ENCODE measurements around the gene KIF6.

The KIF6 gene

GRCh38 chr6:39343396-39343870 is 381.8 kb downstream of the KIF6 start:
- CTCF ChIA-PET = interaction anchor here (1.1 to 4.5 kb wide), 2 partner anchors 8 to 22 kb away, joined by 3 to 18 read pairs; partner anchors contain the start of gene KCNK16
- H3K27ac ChIP-seq (ENCODE audit: insufficient read depth in 1 of 2, low read depth in 1 of 2, low read length in 2 of 2, poor library complexity in 1 of 2, severe bottlenecking in 2 of 2) = no peak overlapping the region
- POLR2A ChIA-PET = interaction anchor here (1.1 kb wide), 1 partner anchor 25 kb away, joined by 3 read pairs; no protein-coding TSS in a partner anchor
- H3K36me3 ChIP-seq (ENCODE audit: control insufficient read depth in 4 of 4, insufficient read depth in 4 of 4, low read length in 3 of 4) = no peaks in the 10 kb centered on the region
- H3K4me3 ChIP-seq (ENCODE audit: control insufficient read depth in 1 of 7, extremely low read depth in 1 of 7, insufficient read depth in 4 of 7, low read depth in 2 of 7, low read length in 6 of 7) = no peak overlapping the region
- H3K27me3 ChIP-seq (replicated peaks in 2 of 5; ENCODE audit: control insufficient read depth in 4 of 5, insufficient read depth in 5 of 5, low read length in 4 of 5) = no peaks in the 10 kb centered on the region
- no peaks in the 10 kb centered on the region for H3K9me3 ChIP-seq (ENCODE audit: control extremely low read depth in 1 of 5, control insufficient read depth in 4 of 5, insufficient read depth in 2 of 5, low read depth in 1 of 5, low read length in 4 of 5)
- no peak for DNase-seq
- H3K4me1 ChIP-seq (ENCODE audit: control extremely low read depth in 1 of 4, control insufficient read depth in 4 of 4, insufficient read depth in 4 of 4, low read length in 3 of 4) = peaks cover 26 to 60% (median 54%) of the 10 kb centered on the region in 4 experiments
- WGBS (ENCODE audit: insufficient coverage) = 94% methylated on average over 9 of the region's 9 CpGs

- CTCF ChIA-PET = interaction anchor here (1.1 to 5.4 kb wide), 5 partner anchors 7 to 32 kb away, joined by 3 to 30 read pairs (median 4); partner anchors contain the start of gene KCNK16
- WGBS (ENCODE audit: insufficient coverage) = 33% methylated on average over 8 of the region's 14 CpGs
- no peaks in the 10 kb centered on the region for H3K27me3 ChIP-seq (replicated peaks in 2 of 5; ENCODE audit: control insufficient read depth in 4 of 5, insufficient read depth in 5 of 5, low read length in 4 of 5)
These were observed 382.4 kb downstream of the KIF6 start for GRCh38 chr6:39342692-39343395.

DNA sequence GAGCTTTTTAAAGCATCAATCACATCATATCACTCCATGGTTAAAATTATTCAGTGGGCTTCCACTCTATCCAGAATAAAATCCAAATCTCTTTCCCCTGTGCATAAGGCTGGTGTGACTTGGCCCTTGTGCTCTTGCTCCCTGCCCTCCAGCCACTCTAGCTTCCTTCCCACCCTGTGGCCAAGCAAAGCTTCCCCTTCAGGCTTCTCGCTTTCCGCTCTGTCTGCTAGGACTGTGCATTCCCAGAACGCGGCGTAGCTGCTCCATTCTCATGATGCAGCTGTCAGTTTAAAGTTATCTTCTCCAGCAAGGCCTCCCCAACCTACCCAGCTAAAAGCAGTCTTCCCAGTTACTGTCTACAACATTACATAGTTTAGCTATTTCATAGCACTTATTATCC is 383.3 kb downstream of the KIF6 start:
- H3K9me3 ChIP-seq (ENCODE audit: control extremely low read depth in 1 of 5, control insufficient read depth in 4 of 5, insufficient read depth in 2 of 5, low read depth in 1 of 5, low read length in 4 of 5) = no peaks in the 10 kb centered on the region
- no peaks in the 10 kb centered on the region for H3K36me3 ChIP-seq (ENCODE audit: control insufficient read depth in 4 of 4, insufficient read depth in 4 of 4, low read length in 3 of 4)
- H3K4me3 ChIP-seq (ENCODE audit: control insufficient read depth in 1 of 7, extremely low read depth in 1 of 7, insufficient read depth in 4 of 7, low read depth in 2 of 7, low read length in 6 of 7) = peak overlapping the region in 1 of 7 experiments; percentile 24
- H3K27ac ChIP-seq (ENCODE audit: insufficient read depth in 1 of 2, low read depth in 1 of 2, low read length in 2 of 2, poor library complexity in 1 of 2, severe bottlenecking in 2 of 2) = no peak overlapping the region
- ChIA-PET POLR2A (no interaction called here), CTCF (interaction anchor here (0.8 to 5.4 kb wide), 10 partner anchors 9 to 173 kb away, joined by 3 to 31 read pairs (median 4); partner anchors contain the start of genes KCNK16 and KCNK17)
- no peaks in the 10 kb centered on the region for H3K27me3 ChIP-seq (replicated peaks in 2 of 5; ENCODE audit: control insufficient read depth in 4 of 5, insufficient read depth in 5 of 5, low read length in 4 of 5)
- H3K4me1 ChIP-seq (ENCODE audit: control extremely low read depth in 1 of 4, control insufficient read depth in 4 of 4, insufficient read depth in 4 of 4, low read length in 3 of 4) = peaks cover 33 to 70% (median 66%) of the 10 kb centered on the region in 4 experiments
- no peak for DNase-seq
- WGBS (ENCODE audit: insufficient coverage) = 21% methylated on average over 3 of the region's 5 CpGs

More at GRCh38 chr6:39342692-39343395, 382.4 kb downstream of the KIF6 start:
- Histone ChIP-seq H3K36me3 (ENCODE audit: control insufficient read depth in 4 of 4, insufficient read depth in 4 of 4, low read length in 3 of 4) (no peaks in the 10 kb centered on the region), H3K4me1 (ENCODE audit: control extremely low read depth in 1 of 4, control insufficient read depth in 4 of 4, insufficient read depth in 4 of 4, low read length in 3 of 4) (peaks cover 32 to 66% (median 60%) of the 10 kb centered on the region in 4 experiments), H3K4me3 (ENCODE audit: control insufficient read depth in 1 of 7, extremely low read depth in 1 of 7, insufficient read depth in 4 of 7, low read depth in 2 of 7, low read length in 6 of 7) (no peak overlapping the region), H3K9me3 (ENCODE audit: control extremely low read depth in 1 of 5, control insufficient read depth in 4 of 5, insufficient read depth in 2 of 5, low read depth in 1 of 5, low read length in 4 of 5) (no peaks in the 10 kb centered on the region), H3K27ac (ENCODE audit: insufficient read depth in 1 of 2, low read depth in 1 of 2, low read length in 2 of 2, poor library complexity in 1 of 2, severe bottlenecking in 2 of 2) (no peak overlapping the region)
- DNase-seq = peak in 2 of 3 donors; percentile 35 to 48
- POLR2A ChIA-PET = interaction anchor here (1.1 kb wide), 1 partner anchor 24 kb away, joined by 3 read pairs; no protein-coding TSS in a partner anchor

- WGBS (ENCODE audit: insufficient coverage) = 71% methylated on average over 3 of the region's 3 CpGs
- no peaks in the 10 kb centered on the region for H3K36me3 ChIP-seq (ENCODE audit: control insufficient read depth in 4 of 4, insufficient read depth in 4 of 4, low read length in 3 of 4)
- H3K27me3 ChIP-seq (replicated peaks in 2 of 5; ENCODE audit: control insufficient read depth in 4 of 5, insufficient read depth in 5 of 5, low read length in 4 of 5) = no peaks in the 10 kb centered on the region
- H3K27ac ChIP-seq (ENCODE audit: insufficient read depth in 1 of 2, low read depth in 1 of 2, low read length in 2 of 2, poor library complexity in 1 of 2, severe bottlenecking in 2 of 2) = no peak overlapping the region
- ChIA-PET POLR2A (no interaction called here), CTCF (interaction anchor here (0.8 to 5.4 kb wide), 13 partner anchors 8 to 176 kb away, joined by 3 to 31 read pairs (median 4); partner anchors contain the start of genes KCNK16 and KCNK17)
- no peak overlapping the region for H3K4me3 ChIP-seq (ENCODE audit: control insufficient read depth in 1 of 7, extremely low read depth in 1 of 7, insufficient read depth in 4 of 7, low read depth in 2 of 7, low read length in 6 of 7)
- no peaks in the 10 kb centered on the region for H3K9me3 ChIP-seq (ENCODE audit: control extremely low read depth in 1 of 5, control insufficient read depth in 4 of 5, insufficient read depth in 2 of 5, low read depth in 1 of 5, low read length in 4 of 5)
- H3K4me1 ChIP-seq (ENCODE audit: control extremely low read depth in 1 of 4, control insufficient read depth in 4 of 4, insufficient read depth in 4 of 4, low read length in 3 of 4) = peaks cover 33 to 75% (median 71%) of the 10 kb centered on the region in 4 experiments
- DNase-seq = no peak
These were observed 383.9 kb downstream of the KIF6 start for GRCh38 chr6:39341352-39341751.

GRCh38 chr6:39339868-39340550 is 385.2 kb downstream of the KIF6 start:
- peak overlapping the region in 4 of 7 experiments; percentile 1 to 26 (median 9) for H3K4me3 ChIP-seq (ENCODE audit: control insufficient read depth in 1 of 7, extremely low read depth in 1 of 7, insufficient read depth in 4 of 7, low read depth in 2 of 7, low read length in 6 of 7)
- no peaks in the 10 kb centered on the region for H3K9me3 ChIP-seq (ENCODE audit: control extremely low read depth in 1 of 5, control insufficient read depth in 4 of 5, insufficient read depth in 2 of 5, low read depth in 1 of 5, low read length in 4 of 5)
- H3K27me3 ChIP-seq (replicated peaks in 2 of 5; ENCODE audit: control insufficient read depth in 4 of 5, insufficient read depth in 5 of 5, low read length in 4 of 5) = no peaks in the 10 kb centered on the region
- CTCF ChIA-PET = interaction anchor here (1.3 to 5.4 kb wide), 11 partner anchors 8 to 343 kb away, joined by 3 to 31 read pairs (median 6); partner anchors contain the start of genes KCNK16 and KCNK17
- no peak overlapping the region for H3K27ac ChIP-seq (ENCODE audit: insufficient read depth in 1 of 2, low read depth in 1 of 2, low read length in 2 of 2, poor library complexity in 1 of 2, severe bottlenecking in 2 of 2)
- DNase-seq = peak; percentile 66 to 88 (median 80)
- WGBS (ENCODE audit: insufficient coverage) = 10% methylated on average over 8 of the region's 10 CpGs
- POLR2A ChIA-PET = interaction anchor here (1.4 kb wide), 1 partner anchor 19 kb away, joined by 3 read pairs; no protein-coding TSS in a partner anchor
- peaks cover 37 to 85% (median 83%) of the 10 kb centered on the region in 4 experiments for H3K4me1 ChIP-seq (ENCODE audit: control extremely low read depth in 1 of 4, control insufficient read depth in 4 of 4, insufficient read depth in 4 of 4, low read length in 3 of 4)
- H3K36me3 ChIP-seq (ENCODE audit: control insufficient read depth in 4 of 4, insufficient read depth in 4 of 4, low read length in 3 of 4) = no peaks in the 10 kb centered on the region

- no peaks in the 10 kb centered on the region for H3K9me3 ChIP-seq (ENCODE audit: control extremely low read depth in 1 of 5, control insufficient read depth in 4 of 5, insufficient read depth in 2 of 5, low read depth in 1 of 5, low read length in 4 of 5)
- H3K27me3 ChIP-seq (replicated peaks in 2 of 5; ENCODE audit: control insufficient read depth in 4 of 5, insufficient read depth in 5 of 5, low read length in 4 of 5) = no peaks in the 10 kb centered on the region
- WGBS (ENCODE audit: insufficient coverage) = 50% methylated on average over 6 of the region's 9 CpGs
- no peak for DNase-seq
- peaks cover 37 to 92% (median 89%) of the 10 kb centered on the region in 4 experiments for H3K4me1 ChIP-seq (ENCODE audit: control extremely low read depth in 1 of 4, control insufficient read depth in 4 of 4, insufficient read depth in 4 of 4, low read length in 3 of 4)
- peak overlapping the region in 1 of 7 experiments; percentile 26 for H3K4me3 ChIP-seq (ENCODE audit: control insufficient read depth in 1 of 7, extremely low read depth in 1 of 7, insufficient read depth in 4 of 7, low read depth in 2 of 7, low read length in 6 of 7)
- no peak overlapping the region for H3K27ac ChIP-seq (ENCODE audit: insufficient read depth in 1 of 2, low read depth in 1 of 2, low read length in 2 of 2, poor library complexity in 1 of 2, severe bottlenecking in 2 of 2)
- H3K36me3 ChIP-seq (ENCODE audit: control insufficient read depth in 4 of 4, insufficient read depth in 4 of 4, low read length in 3 of 4) = no peaks in the 10 kb centered on the region
- ChIA-PET POLR2A (interaction anchor here (1.4 kb wide), 1 partner anchor 18 kb away, joined by 3 read pairs; no protein-coding TSS in a partner anchor), CTCF (interaction anchor here (1.0 to 5.4 kb wide), 12 partner anchors 8 to 343 kb away, joined by 3 to 31 read pairs (median 8); partner anchors contain the start of genes KCNK16 and KCNK17)
These were observed 385.9 kb downstream of the KIF6 start for GRCh38 chr6:39339096-39339867.
